Sigmoid colon (tissue), 7 donors: ENCODE measurements around the gene SLC2A13. TPM values are rescaled to one million over a fixed set of nuclear protein-coding genes. Genes with fewer than 3 reads are reported as not detected.

Experiments used
- DNase-seq: peaks from one replicate; pipeline ENCODE4 v3.0.0-alpha.2; 2019
- H3K27ac ChIP-seq, 4 donors: fragments of 200-600 bp; sonication (generic); one replicate each; pipeline ENCODE4 v1.5.1; 2016 to 2019; ENCODE audit warnings: mild to moderate bottlenecking in 1 of 4
- H3K27me3 ChIP-seq, 3 donors: fragments of 200-600 bp; sonication (generic); one replicate each; pipeline ENCODE4 v1.5.1; 2019; ENCODE audit warnings: mild to moderate bottlenecking in 1 of 3
- H3K36me3 ChIP-seq, 4 donors: fragments of 200-600 bp; sonication (generic); one replicate each; pipeline ENCODE4 v1.5.1; 2016 to 2019
- H3K4me1 ChIP-seq, 4 donors: fragments of 200-600 bp; sonication (generic); one replicate each; pipeline ENCODE4 v1.5.1; 2017 to 2019
- H3K4me3 ChIP-seq, 4 donors: fragments of 200-600 bp; sonication (generic); one replicate each; pipeline ENCODE4 v1.5.1; 2017 to 2019; ENCODE audit warnings: mild to moderate bottlenecking in 2 of 4, moderate library complexity in 1 of 4
- H3K9me3 ChIP-seq, 4 donors: fragments of 200-600 bp in 3 of 4; sonication (generic) in 3 of 4; one replicate each; pipeline versions ENCODE4 v1.5.1 to v1.6.1; 2013 to 2019
- EP300 ChIP-seq, 4 donors: sonication (generic); formaldehyde crosslinking; IDR thresholded peaks; one replicate each; pipeline ENCODE4 v1.6.1; 2017; ENCODE audit warnings: antibody characterized with exemption in 4 of 4
- POLR2A ChIP-seq, 2 donors: fragments of 450-650 bp; IDR thresholded peaks; one replicate each; pipeline ENCODE4 v1.6.1; 2016; ENCODE audit warnings: antibody characterized with exemption in 2 of 2, mild to moderate bottlenecking in 2 of 2, moderate library complexity in 2 of 2
- POLR2AphosphoS5 ChIP-seq, 4 donors: sonication (generic); formaldehyde crosslinking; IDR thresholded peaks; one replicate each; pipeline ENCODE4 v1.6.1; 2017; ENCODE audit warnings: antibody characterized with exemption in 4 of 4
- WGBS, 2 donors: extraction: QIAGEN DNeasy Blood & Tissue Kit; methylation state at CpG; one replicate each; pipeline ENCODE4 v1.1.7; 2013; 5-methylcytosine and 5-hydroxymethylcytosine counted together
- intact Hi-C: fragments of 100-400 bp; cut with DNase I; formaldehyde crosslinking; loops from one replicate; pipeline ENCODE4 v1.15.1; 2023
- polyA plus RNA-seq, 3 donors: library from polyadenylated mRNA; stranded (reverse); fragments of 200-250 nt; gene quantifications; one replicate each; pipeline ENCODE4 v1.2.3, GENCODE V29; 2013
- total RNA-seq, 4 donors: library from RNA; depleted of rRNA; stranded (reverse); fragments of >200 nt; gene quantifications; one replicate each; pipeline ENCODE4 v1.1.0, GENCODE V29; 2016
- TF ChIP-seq, protein P1 (sequence below), 4 experiments: fragments of 450-650 bp in 3 of 4; fragments of 200-600 bp in 1 of 4; IDR thresholded peaks; one replicate each; pipeline ENCODE4 v1.5.1; 2016 to 2019; ENCODE audit warnings: antibody characterized with exemption in 4 of 4, mild to moderate bottlenecking in 3 of 4, moderate library complexity in 2 of 4
- donor health status: healthy with polysubstance abuse.
- donor health status: Bipolar disorder and iron deficiency.
- donor health status: healthy.

The SLC2A13 gene
- total and polyA plus RNA-seq, 7 donors = 1.8 to 32.3 (median 20.2) TPM

DNA sequence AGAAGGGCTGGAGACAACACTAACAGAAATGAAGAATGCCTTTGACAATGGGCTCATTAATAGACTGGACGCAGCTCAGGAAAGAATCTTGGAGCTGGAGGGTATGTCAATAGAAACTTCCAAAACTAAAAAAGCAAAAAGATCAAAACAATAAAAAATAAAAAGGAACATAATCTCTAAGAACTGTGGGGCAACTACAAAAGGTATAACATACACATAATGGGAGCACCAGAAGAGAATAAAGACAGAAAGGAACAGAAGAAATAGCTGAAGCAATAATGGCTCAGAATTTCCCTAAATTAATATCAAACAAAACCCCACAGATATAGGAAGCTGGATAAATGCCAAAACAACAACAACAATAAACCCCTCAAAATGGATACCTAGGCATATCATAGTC lies 362.2 kb downstream of the SLC2A13 start:
- Histone ChIP-seq H3K4me3 (no peak overlapping the region), H3K36me3 (no peaks in the 10 kb centered on the region), H3K4me1 (no peaks in the 10 kb centered on the region), H3K27me3 (no peaks in the 10 kb centered on the region), H3K9me3 (no peaks in the 10 kb centered on the region), H3K27ac (no peak overlapping the region)
- TF ChIP-seq POLR2A (IDR thresholded peaks at IDR 0.05) (no peak), POLR2AphosphoS5 (IDR thresholded peaks at IDR 0.05) (no peak), EP300 (IDR thresholded peaks at IDR 0.05) (no peak)
- TF ChIP-seq, protein P1, sequence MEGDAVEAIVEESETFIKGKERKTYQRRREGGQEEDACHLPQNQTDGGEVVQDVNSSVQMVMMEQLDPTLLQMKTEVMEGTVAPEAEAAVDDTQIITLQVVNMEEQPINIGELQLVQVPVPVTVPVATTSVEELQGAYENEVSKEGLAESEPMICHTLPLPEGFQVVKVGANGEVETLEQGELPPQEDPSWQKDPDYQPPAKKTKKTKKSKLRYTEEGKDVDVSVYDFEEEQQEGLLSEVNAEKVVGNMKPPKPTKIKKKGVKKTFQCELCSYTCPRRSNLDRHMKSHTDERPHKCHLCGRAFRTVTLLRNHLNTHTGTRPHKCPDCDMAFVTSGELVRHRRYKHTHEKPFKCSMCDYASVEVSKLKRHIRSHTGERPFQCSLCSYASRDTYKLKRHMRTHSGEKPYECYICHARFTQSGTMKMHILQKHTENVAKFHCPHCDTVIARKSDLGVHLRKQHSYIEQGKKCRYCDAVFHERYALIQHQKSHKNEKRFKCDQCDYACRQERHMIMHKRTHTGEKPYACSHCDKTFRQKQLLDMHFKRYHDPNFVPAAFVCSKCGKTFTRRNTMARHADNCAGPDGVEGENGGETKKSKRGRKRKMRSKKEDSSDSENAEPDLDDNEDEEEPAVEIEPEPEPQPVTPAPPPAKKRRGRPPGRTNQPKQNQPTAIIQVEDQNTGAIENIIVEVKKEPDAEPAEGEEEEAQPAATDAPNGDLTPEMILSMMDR (IDR thresholded peaks at IDR 0.05) = no peak
- intact Hi-C loops = no loop called here
- DNase-seq = no peak
- 45 to 100% methylated on average over 1 of the region's 1 CpG for WGBS, 2 donors

- intact Hi-C loops = no loop called here
- WGBS, 2 donors = 23 to 66% methylated on average over 2 of the region's 2 CpGs
- H3K4me3 ChIP-seq = no peak overlapping the region
- TF ChIP-seq EP300 (IDR thresholded peaks at IDR 0.05) (no peak), POLR2A (IDR thresholded peaks at IDR 0.05) (no peak), POLR2AphosphoS5 (IDR thresholded peaks at IDR 0.05) (no peak)
- TF ChIP-seq, protein P1 (IDR thresholded peaks at IDR 0.05) = no peak
- H3K9me3 ChIP-seq = peaks cover 2 to 22% (median 12%) of the 10 kb centered on the region in 4 donors
- no peaks in the 10 kb centered on the region for H3K27me3 ChIP-seq
- no peak overlapping the region for H3K27ac ChIP-seq
- no peaks in the 10 kb centered on the region for H3K4me1 ChIP-seq
- no peaks in the 10 kb centered on the region for H3K36me3 ChIP-seq
- no peak for DNase-seq
These were observed 369.5 kb downstream of the SLC2A13 start for GRCh38 chr12:39736406-39736805.

DNA sequence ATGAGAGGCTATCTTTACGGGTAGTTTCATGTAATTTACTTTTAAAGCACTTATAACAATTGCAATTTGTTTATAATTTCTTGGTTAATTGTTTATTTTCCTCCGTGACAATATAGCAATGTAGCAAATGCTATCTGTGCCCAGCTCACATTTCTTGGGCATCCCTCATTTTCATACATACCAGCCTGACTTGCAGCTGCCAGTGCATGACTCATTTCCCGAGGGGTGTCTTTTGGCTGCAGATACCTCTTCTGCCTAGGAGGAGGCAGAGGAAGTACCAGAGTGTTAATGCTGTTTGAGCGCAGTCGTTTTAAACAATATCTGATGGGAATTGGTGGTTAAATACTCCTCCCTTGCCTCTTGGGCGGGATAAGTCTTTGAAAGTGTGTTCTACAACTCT lies 382.1 kb downstream of the SLC2A13 start:
- 70 to 71% methylated on average over 6 of the region's 6 CpGs for WGBS, 2 donors
- TF ChIP-seq POLR2AphosphoS5 (IDR thresholded peaks at IDR 0.05) (no peak), EP300 (IDR thresholded peaks at IDR 0.05) (no peak), POLR2A (IDR thresholded peaks at IDR 0.05) (no peak)
- TF ChIP-seq, protein P1 (IDR thresholded peaks at IDR 0.05) = no peak
- intact Hi-C loops = no loop called here
- no peak for DNase-seq
- no peaks in the 10 kb centered on the region for H3K27me3 ChIP-seq
- no peak overlapping the region for H3K4me3 ChIP-seq
- no peak overlapping the region for H3K27ac ChIP-seq
- H3K4me1 ChIP-seq = no peaks in the 10 kb centered on the region
- H3K9me3 ChIP-seq = peaks cover 0 to 3% (median 0%) of the 10 kb centered on the region in 4 donors
- H3K36me3 ChIP-seq = no peaks in the 10 kb centered on the region

- H3K36me3 ChIP-seq = no peaks in the 10 kb centered on the region
- DNase-seq = no peak
- 33 to 80% methylated on average over 1 of the region's 1 CpG for WGBS, 2 donors
- no peak for TF ChIP-seq POLR2AphosphoS5 (IDR thresholded peaks at IDR 0.05)
- no peak for TF ChIP-seq EP300 (IDR thresholded peaks at IDR 0.05)
- TF ChIP-seq, protein P1 (IDR thresholded peaks at IDR 0.05) = no peak
- no peak for TF ChIP-seq POLR2A (IDR thresholded peaks at IDR 0.05)
- intact Hi-C loops = no loop called here
- no peaks in the 10 kb centered on the region for H3K27me3 ChIP-seq
- no peaks in the 10 kb centered on the region for H3K9me3 ChIP-seq
- H3K4me1 ChIP-seq = no peaks in the 10 kb centered on the region
- no peak overlapping the region for H3K4me3 ChIP-seq
- H3K27ac ChIP-seq = no peak overlapping the region
These were observed 383.4 kb downstream of the SLC2A13 start for GRCh38 chr12:39722504-39722903.

DNA sequence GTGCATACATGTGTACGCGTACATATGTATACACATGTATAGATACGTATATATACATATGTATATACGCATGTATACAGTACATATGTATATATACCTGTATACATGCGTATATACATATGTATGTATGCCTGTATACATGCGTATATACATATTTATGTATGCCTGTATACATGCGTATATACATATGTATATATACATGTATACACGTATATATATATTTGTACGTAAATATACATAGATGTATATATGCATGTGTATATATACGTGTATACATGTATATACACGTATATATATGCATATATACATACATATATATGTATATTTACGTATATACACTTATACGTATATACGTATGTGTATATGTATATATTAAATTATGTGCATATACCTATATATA lies 392.3 kb downstream of the SLC2A13 start:
- no peaks in the 10 kb centered on the region for H3K9me3 ChIP-seq
- no peaks in the 10 kb centered on the region for H3K27me3 ChIP-seq
- no peak overlapping the region for H3K27ac ChIP-seq
- no peaks in the 10 kb centered on the region for H3K36me3 ChIP-seq
- no peaks in the 10 kb centered on the region for H3K4me1 ChIP-seq
- 94% methylated on average over 14 of the region's 14 CpGs for WGBS, 2 donors
- intact Hi-C loops = no loop called here
- H3K4me3 ChIP-seq = no peak overlapping the region
- DNase-seq = no peak
- TF ChIP-seq, protein P1 (IDR thresholded peaks at IDR 0.05) = no peak
- TF ChIP-seq POLR2AphosphoS5 (IDR thresholded peaks at IDR 0.05) (no peak), POLR2A (IDR thresholded peaks at IDR 0.05) (no peak), EP300 (IDR thresholded peaks at IDR 0.05) (no peak)
